ENCODE data around the gene FADS2.

DNA sequence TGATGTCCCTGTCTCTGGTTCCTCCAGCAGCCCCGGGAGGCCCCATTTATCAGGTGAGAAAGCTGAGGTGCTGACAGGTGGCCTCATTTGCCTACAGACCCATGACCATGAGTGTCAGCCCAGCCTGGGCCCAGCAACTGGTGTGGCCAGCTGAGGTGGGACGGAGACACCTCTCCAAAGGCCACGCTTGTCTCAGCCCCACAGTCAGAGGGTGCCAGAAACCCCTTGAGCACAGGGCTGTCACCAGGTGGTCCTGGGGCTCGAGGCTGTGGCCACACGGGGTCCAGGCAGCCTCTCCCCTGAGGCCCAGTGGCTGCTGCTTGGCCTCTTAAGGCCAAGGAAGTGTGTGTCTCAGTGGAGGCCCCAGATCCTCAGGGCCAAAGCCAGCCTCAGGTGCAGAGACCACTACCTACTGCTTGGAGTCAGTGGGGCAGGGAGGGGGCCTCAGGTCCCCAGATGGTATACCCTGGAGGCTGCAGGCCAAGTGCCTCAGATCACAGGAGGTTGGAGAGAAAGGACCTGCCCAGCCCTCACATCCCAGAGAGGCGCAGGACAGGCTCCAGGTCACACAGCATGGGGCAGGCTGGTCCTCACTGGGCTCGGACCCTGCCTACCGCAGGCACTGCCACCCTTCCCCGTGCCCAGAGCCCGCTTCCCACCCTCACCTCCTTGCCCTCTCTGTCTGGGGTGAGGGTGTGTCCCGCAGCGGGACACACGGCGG lies 77.9 kb downstream of the FADS2 start:
- TF ChIP-seq, protein P1, sequence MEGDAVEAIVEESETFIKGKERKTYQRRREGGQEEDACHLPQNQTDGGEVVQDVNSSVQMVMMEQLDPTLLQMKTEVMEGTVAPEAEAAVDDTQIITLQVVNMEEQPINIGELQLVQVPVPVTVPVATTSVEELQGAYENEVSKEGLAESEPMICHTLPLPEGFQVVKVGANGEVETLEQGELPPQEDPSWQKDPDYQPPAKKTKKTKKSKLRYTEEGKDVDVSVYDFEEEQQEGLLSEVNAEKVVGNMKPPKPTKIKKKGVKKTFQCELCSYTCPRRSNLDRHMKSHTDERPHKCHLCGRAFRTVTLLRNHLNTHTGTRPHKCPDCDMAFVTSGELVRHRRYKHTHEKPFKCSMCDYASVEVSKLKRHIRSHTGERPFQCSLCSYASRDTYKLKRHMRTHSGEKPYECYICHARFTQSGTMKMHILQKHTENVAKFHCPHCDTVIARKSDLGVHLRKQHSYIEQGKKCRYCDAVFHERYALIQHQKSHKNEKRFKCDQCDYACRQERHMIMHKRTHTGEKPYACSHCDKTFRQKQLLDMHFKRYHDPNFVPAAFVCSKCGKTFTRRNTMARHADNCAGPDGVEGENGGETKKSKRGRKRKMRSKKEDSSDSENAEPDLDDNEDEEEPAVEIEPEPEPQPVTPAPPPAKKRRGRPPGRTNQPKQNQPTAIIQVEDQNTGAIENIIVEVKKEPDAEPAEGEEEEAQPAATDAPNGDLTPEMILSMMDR (IDR thresholded peaks at IDR 0.05; ENCODE audit: insufficient read depth, low read length, poor library complexity, severe bottlenecking), result no peak
- no peak for TF ChIP-seq EZH2phosphoT487 (conservative IDR thresholded peaks at IDR 0.05; ENCODE audit: low read length)

Measured in SU-DHL-6 (cell line).